GM18951 (cell line): ENCODE measurements around the gene BOD1.

ENCODE experiments used
- POLR2A ChIP-seq: IDR thresholded peaks from 4 replicates; pipeline ENCODE4 v1.6.1; 2011; ENCODE audit warnings: mild to moderate bottlenecking; ENCODE audit not compliant: insufficient read length, insufficient read depth; ENCODE audit errors: extremely low read depth
- in situ Hi-C: fragments of 300-500 bp; cut with MboI; formaldehyde crosslinking; loops from one replicate; pipeline ENCODE4 v1.12.0; 2022; ENCODE audit warnings: low sequenced_read_pairs, mixed read lengths, inconsistent platforms; ENCODE audit not compliant: unreplicated experiment

BOD1 gene

GRCh38 chr5:173616577-173617118 lies at the start of gene BOD1:
TSS of gene BOD1 (minus strand) at chr5:173616650. CDS start at chr5:173616436, 214 bp downstream.
- in situ Hi-C loops: loop anchor here (25.0 kb wide), 1 partner anchor 696 kb away; no protein-coding TSS in a partner anchor
- TF ChIP-seq POLR2A: peak; percentile 45

- TF ChIP-seq POLR2A: no peak
- in situ Hi-C loops: no loop called here
These were observed 48.9 kb upstream of the BOD1 start for GRCh38 chr5:173665326-173665725.

- in situ Hi-C loops: no loop called here
- TF ChIP-seq POLR2A: no peak
These were observed 47.7 kb upstream of the BOD1 start for GRCh38 chr5:173664154-173664526.

- no peak for TF ChIP-seq POLR2A
- in situ Hi-C loops: no loop called here
These were observed 47.1 kb upstream of the BOD1 start for GRCh38 chr5:173663352-173664153.

GRCh38 chr5:173662581-173663351 lies 46.3 kb upstream of the BOD1 start:
- in situ Hi-C loops: no loop called here
- no peak for TF ChIP-seq POLR2A

GRCh38 chr5:173660481-173661280 lies 44.2 kb upstream of the BOD1 start:
- in situ Hi-C loops: no loop called here
- no peak for TF ChIP-seq POLR2A

- TF ChIP-seq POLR2A: no peak
- in situ Hi-C loops: no loop called here
These were observed 43.0 kb upstream of the BOD1 start for GRCh38 chr5:173659423-173659822.

- in situ Hi-C loops: no loop called here
- no peak for TF ChIP-seq POLR2A
These were observed 41.4 kb upstream of the BOD1 start for GRCh38 chr5:173657741-173658356.

- no peak for TF ChIP-seq POLR2A
- in situ Hi-C loops: no loop called here
These were observed 38.8 kb upstream of the BOD1 start for GRCh38 chr5:173655196-173655797.

- in situ Hi-C loops: no loop called here
- TF ChIP-seq POLR2A: no peak
These were observed 37.5 kb upstream of the BOD1 start for GRCh38 chr5:173653822-173654523.

- in situ Hi-C loops: no loop called here
These were observed 31.9 kb upstream of the BOD1 start for GRCh38 chr5:173648308-173648866.

More at GRCh38 chr5:173648308-173648866, 31.9 kb upstream of the BOD1 start:
- no peak for TF ChIP-seq POLR2A
